HG03432 (cell line): Measurements from ENCODE around the gene CCK.
"Not testable (repeated sequence)": the region's sequence is repeated elsewhere in the genome, so short reads cannot be mapped to it uniquely, and the experiment has no call there.

ENCODE experiments used
- ATAC-seq: cut with Tn5 transposase; IDR thresholded peaks from one replicate; pipeline ENCODE4 v1.9.1; 2021; ENCODE audit warnings: mild to moderate bottlenecking, moderate library complexity; ENCODE audit not compliant: unreplicated experiment

Gene CCK

GRCh38 chr3:42266085-42266484 lies at the start of gene CCK:
Gene CCK, minus strand, starts transcription at chr3:42266185. Its CDS starts 2,555 bp downstream, at chr3:42263630.
- ATAC-seq = no peak

- ATAC-seq = no peak
These were observed 48.4 kb upstream of the CCK start for GRCh38 chr3:42314411-42314810.

GRCh38 chr3:42308651-42309050 lies 42.7 kb upstream of the CCK start:
- no peak for ATAC-seq

- no peak for ATAC-seq
These were observed 40.5 kb upstream of the CCK start for GRCh38 chr3:42306499-42306898.

- ATAC-seq = peak; percentile 90
These were observed 37.1 kb upstream of the CCK start for GRCh38 chr3:42302924-42303634.

GRCh38 chr3:42301446-42302175 lies 35.6 kb upstream of the CCK start:
- no peak for ATAC-seq

- no peak for ATAC-seq
These were observed 34.8 kb upstream of the CCK start for GRCh38 chr3:42300778-42301177.

- no peak for ATAC-seq
These were observed 34.0 kb upstream of the CCK start for GRCh38 chr3:42300013-42300412.

- no peak for ATAC-seq
These were observed 32.3 kb upstream of the CCK start for GRCh38 chr3:42298259-42298658.

GRCh38 chr3:42292009-42292408 lies 26.0 kb upstream of the CCK start:
- no peak for ATAC-seq

- ATAC-seq = no peak
These were observed 25.2 kb upstream of the CCK start for GRCh38 chr3:42290966-42291714.

GRCh38 chr3:42289026-42289425 lies 23.0 kb upstream of the CCK start:
- no peak for ATAC-seq

GRCh38 chr3:42288385-42288784 lies 22.4 kb upstream of the CCK start:
- ATAC-seq = no peak

GRCh38 chr3:42287423-42287822 lies 21.4 kb upstream of the CCK start:
- ATAC-seq = not testable (repeated sequence)

- no peak for ATAC-seq
These were observed 11.7 kb upstream of the CCK start for GRCh38 chr3:42277676-42278075.

- ATAC-seq = peak; percentile 80
These were observed 10.5 kb upstream of the CCK start for GRCh38 chr3:42276141-42277132.

- no peak for ATAC-seq
These were observed 9.2 kb upstream of the CCK start for GRCh38 chr3:42275217-42275616.

- no peak for ATAC-seq
These were observed 8.3 kb upstream of the CCK start for GRCh38 chr3:42274266-42274665.

- ATAC-seq = no peak
These were observed 7.4 kb upstream of the CCK start for GRCh38 chr3:42273361-42273760.

GRCh38 chr3:42271786-42272185 lies 5.8 kb upstream of the CCK start:
- ATAC-seq = no peak

GRCh38 chr3:42270561-42270960 lies 4.6 kb upstream of the CCK start:
- no peak for ATAC-seq
